Measurements from ENCODE around the gene CST4.
"Not testable (repeated sequence)": the region's sequence is repeated elsewhere in the genome, so short reads cannot be mapped to it uniquely, and the experiment has no call there.

The CST4 gene

DNA sequence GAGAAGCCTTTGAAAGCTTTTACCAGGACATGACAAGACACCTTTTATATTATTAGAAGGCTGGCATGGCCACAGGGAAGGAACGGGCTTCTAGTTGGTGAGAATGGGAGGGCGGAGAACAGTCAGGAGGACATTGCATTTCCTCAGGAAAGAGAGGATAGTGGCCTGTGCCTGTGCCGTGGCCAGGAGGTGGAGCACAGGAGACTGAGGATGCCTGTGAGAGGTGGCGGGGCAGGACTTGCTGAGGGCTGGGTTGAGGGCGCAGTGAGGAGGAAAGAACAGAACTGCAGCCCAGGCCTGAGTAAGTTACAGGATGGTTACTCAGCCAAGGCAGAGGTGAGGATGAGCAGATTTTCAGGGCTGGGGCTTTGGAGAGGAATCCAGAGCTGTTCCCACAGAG lies 34.0 kb upstream of the CST4 start:
- not testable (repeated sequence) for ATAC-seq

DNA sequence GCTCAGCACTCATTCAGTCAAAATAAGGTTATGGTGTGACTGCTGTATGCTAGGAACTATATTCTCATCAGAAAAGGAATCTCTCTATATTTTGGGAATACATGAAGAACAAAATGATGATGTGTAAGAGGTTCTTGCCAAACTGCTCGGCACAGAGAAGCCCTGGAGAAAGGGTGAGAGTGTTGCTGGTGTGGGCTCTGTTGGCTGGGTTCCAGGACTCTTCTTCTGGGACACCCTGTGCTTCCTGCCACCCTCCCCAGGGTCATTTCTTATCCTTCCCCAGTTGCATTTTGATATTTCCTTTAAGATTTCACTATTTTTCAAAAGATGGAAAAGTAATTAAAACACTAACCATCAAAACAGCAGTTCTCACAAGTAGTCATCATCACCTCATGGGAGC lies 33.1 kb upstream of the CST4 start:
- TF ChIP-seq ARNTL (CRISPR knock-in tag; IDR thresholded peaks at IDR 0.05; ENCODE audit: borderline replicate concordance, low read depth) (no peak), RARB (CRISPR knock-in tag; IDR thresholded peaks at IDR 0.05) (no peak), ESRRG (CRISPR knock-in tag; IDR thresholded peaks at IDR 0.05) (no peak), ISL1 (CRISPR knock-in tag; IDR thresholded peaks at IDR 0.05) (no peak)
- TF ChIP-seq, protein P1, sequence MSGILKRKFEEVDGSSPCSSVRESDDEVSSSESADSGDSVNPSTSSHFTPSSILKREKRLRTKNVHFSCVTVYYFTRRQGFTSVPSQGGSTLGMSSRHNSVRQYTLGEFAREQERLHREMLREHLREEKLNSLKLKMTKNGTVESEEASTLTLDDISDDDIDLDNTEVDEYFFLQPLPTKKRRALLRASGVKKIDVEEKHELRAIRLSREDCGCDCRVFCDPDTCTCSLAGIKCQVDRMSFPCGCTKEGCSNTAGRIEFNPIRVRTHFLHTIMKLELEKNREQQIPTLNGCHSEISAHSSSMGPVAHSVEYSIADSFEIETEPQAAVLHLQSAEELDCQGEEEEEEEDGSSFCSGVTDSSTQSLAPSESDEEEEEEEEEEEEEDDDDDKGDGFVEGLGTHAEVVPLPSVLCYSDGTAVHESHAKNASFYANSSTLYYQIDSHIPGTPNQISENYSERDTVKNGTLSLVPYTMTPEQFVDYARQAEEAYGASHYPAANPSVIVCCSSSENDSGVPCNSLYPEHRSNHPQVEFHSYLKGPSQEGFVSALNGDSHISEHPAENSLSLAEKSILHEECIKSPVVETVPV (CRISPR knock-in tag; IDR thresholded peaks at IDR 0.05): no peak
- ATAC-seq: no peak

DNA sequence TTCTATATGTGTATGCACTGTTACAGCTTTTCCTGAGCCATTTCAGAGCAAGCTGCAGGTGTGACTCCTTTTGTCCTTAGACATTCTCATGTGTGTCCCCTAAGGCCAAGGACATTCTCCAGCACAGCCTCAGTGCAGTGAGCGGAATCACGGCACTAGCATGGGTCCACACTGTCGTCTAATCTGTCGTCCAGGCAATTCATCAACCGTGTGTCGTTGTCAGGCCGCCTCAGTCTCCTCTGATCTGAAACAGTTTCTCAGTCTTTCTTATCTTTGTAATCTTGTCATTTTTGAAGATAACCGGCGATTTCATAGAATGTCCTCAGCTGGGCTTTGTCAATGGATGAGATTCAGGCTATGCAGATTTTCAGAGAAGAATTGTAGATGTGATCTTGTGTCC lies 30.5 kb upstream of the CST4 start:
- not testable (repeated sequence) for ATAC-seq

DNA sequence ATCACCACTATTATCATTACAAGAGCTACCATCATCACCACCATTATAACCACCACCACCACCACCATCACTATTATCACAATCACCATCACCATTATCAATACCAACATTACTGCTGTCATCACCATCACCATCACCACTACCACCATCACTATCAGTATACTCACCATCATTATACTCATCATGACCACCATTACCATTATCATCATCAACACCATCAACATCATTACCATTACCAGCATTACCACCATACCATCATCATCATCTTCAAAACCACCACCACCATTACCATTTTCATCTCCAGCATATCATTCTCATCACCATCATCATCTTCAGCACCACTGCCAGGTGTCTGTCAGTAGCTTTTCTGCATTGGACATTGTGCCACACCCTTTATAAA lies 22.9 kb upstream of the CST4 start:
- not testable (repeated sequence) for ATAC-seq

DNA sequence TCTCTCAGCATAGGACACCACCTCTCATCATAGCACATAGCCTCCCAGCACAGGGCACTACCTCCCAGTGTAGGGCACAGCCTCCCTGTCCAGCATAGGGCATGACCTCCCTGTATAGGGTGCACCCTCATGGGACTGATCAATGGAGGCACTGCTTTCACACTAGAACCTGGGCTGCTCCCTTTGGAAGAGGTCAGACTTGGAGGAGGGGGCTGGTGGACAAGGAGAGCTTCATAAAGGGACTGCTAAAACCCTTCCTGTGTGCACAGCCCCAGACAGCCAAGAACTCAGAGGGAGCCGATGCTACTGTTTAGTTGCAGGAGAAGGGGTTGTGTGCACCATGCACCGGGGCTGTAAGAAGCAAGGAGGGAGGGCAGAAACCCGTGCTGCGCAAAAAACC lies 21.9 kb upstream of the CST4 start:
- no peak for ATAC-seq
- TF ChIP-seq, protein P2, sequence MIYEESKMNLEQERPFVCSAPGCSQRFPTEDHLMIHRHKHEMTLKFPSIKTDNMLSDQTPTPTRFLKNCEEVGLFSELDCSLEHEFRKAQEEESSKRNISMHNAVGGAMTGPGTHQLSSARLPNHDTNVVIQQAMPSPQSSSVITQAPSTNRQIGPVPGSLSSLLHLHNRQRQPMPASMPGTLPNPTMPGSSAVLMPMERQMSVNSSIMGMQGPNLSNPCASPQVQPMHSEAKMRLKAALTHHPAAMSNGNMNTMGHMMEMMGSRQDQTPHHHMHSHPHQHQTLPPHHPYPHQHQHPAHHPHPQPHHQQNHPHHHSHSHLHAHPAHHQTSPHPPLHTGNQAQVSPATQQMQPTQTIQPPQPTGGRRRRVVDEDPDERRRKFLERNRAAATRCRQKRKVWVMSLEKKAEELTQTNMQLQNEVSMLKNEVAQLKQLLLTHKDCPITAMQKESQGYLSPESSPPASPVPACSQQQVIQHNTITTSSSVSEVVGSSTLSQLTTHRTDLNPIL (CRISPR knock-in tag; IDR thresholded peaks at IDR 0.05; ENCODE audit: low read depth): no peak
- no peak for TF ChIP-seq PPARA (CRISPR knock-in tag; IDR thresholded peaks at IDR 0.05; ENCODE audit: borderline replicate concordance)
- TF ChIP-seq ZNF565 (CRISPR knock-in tag; conservative IDR thresholded peaks at IDR 0.05; ENCODE audit: low read depth): no peak

DNA sequence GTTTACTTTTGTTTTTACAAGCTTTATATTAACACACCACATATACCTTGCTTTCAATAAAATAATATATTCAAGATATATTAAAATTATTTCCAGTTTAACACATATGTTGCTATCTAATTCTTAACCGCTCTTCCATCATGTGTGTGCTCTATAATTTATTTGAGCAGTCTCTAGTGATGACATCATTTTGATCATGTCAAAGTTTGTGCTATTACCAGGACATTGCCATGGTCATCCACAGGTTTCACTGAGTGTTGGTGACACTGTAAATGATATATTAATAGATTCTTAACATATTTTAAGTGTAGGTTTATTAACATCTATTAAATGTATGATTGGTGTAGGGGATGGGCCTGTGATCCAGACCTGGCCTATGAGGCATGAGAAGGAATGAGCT lies 17.1 kb upstream of the CST4 start:
- ATAC-seq: no peak
- TF ChIP-seq PPARA (CRISPR knock-in tag; IDR thresholded peaks at IDR 0.05; ENCODE audit: borderline replicate concordance) (no peak), ZNF70 (CRISPR knock-in tag; IDR thresholded peaks at IDR 0.05) (no peak), RARB (CRISPR knock-in tag; IDR thresholded peaks at IDR 0.05) (no peak), ARNTL (CRISPR knock-in tag; IDR thresholded peaks at IDR 0.05; ENCODE audit: borderline replicate concordance, low read depth) (no peak), SNAI2 (CRISPR knock-in tag; IDR thresholded peaks at IDR 0.05) (no peak), ZC3H10 (CRISPR knock-in tag; IDR thresholded peaks at IDR 0.05) (no peak), TCF4 (CRISPR knock-in tag; IDR thresholded peaks at IDR 0.05; ENCODE audit: borderline replicate concordance) (no peak), ZNF565 (CRISPR knock-in tag; conservative IDR thresholded peaks at IDR 0.05; ENCODE audit: low read depth) (no peak), ISL1 (CRISPR knock-in tag; IDR thresholded peaks at IDR 0.05) (no peak), BACH2 (CRISPR knock-in tag; IDR thresholded peaks at IDR 0.05; ENCODE audit: borderline replicate concordance) (no peak), ESRRG (CRISPR knock-in tag; IDR thresholded peaks at IDR 0.05) (no peak), ZFP3 (CRISPR knock-in tag; IDR thresholded peaks at IDR 0.05) (no peak), TOX (CRISPR knock-in tag; IDR thresholded peaks at IDR 0.05; ENCODE audit: borderline replicate concordance) (no peak)
- TF ChIP-seq, protein P3, sequence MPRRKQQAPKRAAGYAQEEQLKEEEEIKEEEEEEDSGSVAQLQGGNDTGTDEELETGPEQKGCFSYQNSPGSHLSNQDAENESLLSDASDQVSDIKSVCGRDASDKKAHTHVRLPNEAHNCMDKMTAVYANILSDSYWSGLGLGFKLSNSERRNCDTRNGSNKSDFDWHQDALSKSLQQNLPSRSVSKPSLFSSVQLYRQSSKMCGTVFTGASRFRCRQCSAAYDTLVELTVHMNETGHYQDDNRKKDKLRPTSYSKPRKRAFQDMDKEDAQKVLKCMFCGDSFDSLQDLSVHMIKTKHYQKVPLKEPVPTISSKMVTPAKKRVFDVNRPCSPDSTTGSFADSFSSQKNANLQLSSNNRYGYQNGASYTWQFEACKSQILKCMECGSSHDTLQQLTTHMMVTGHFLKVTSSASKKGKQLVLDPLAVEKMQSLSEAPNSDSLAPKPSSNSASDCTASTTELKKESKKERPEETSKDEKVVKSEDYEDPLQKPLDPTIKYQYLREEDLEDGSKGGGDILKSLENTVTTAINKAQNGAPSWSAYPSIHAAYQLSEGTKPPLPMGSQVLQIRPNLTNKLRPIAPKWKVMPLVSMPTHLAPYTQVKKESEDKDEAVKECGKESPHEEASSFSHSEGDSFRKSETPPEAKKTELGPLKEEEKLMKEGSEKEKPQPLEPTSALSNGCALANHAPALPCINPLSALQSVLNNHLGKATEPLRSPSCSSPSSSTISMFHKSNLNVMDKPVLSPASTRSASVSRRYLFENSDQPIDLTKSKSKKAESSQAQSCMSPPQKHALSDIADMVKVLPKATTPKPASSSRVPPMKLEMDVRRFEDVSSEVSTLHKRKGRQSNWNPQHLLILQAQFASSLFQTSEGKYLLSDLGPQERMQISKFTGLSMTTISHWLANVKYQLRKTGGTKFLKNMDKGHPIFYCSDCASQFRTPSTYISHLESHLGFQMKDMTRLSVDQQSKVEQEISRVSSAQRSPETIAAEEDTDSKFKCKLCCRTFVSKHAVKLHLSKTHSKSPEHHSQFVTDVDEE (CRISPR knock-in tag; IDR thresholded peaks at IDR 0.05): no peak
- TF ChIP-seq, protein P2 (CRISPR knock-in tag; IDR thresholded peaks at IDR 0.05; ENCODE audit: low read depth): no peak

DNA sequence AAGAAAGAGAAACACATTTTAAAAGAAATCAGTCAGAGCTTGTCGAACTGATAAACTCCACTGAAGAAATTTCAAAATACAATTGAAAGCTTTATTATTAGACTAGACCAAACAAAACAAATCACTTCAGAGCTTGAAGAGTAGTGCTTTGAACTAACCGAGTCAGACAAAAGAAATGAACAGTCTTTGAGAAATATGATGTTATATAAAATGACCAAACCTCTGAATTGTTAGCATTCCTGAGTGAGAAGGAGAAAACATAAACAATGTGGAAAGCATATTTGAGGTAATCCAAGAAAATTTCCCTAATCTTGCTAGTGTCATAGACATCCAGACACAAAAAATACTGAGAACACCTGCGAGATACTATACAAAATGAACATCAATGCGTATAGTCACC lies 13.2 kb upstream of the CST4 start:
- no peak for ATAC-seq

More for the DNA sequence above, 13.2 kb upstream of the CST4 start:
- TF ChIP-seq TCF4 (CRISPR knock-in tag; IDR thresholded peaks at IDR 0.05; ENCODE audit: borderline replicate concordance) (no peak), ESRRG (CRISPR knock-in tag; IDR thresholded peaks at IDR 0.05) (no peak), BACH2 (CRISPR knock-in tag; IDR thresholded peaks at IDR 0.05; ENCODE audit: borderline replicate concordance) (no peak)

Measured in SK-N-SH treated with all-trans-retinoic acid at 6 μM for 48 hours (cell line).